Measurements from ENCODE around the gene DEFB123.
"Not testable (repeated sequence)": the region's sequence is repeated elsewhere in the genome, so short reads cannot be mapped to it uniquely, and the experiment has no call there.

Gene DEFB123, protein sequence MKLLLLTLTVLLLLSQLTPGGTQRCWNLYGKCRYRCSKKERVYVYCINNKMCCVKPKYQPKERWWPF
- long read RNA-seq, donor 1 = 0 reads
- long read RNA-seq, donor 2 = 0 reads
- long read RNA-seq, donor 3 = 0 reads
- long read RNA-seq, donor 4 = 0 reads
- long read RNA-seq, donor 5 = 0 reads
- long read RNA-seq, donor 6 = 0 reads
- long read RNA-seq, donor 7 = 0 reads
- long read RNA-seq, donor 8 = 0 reads

DNA sequence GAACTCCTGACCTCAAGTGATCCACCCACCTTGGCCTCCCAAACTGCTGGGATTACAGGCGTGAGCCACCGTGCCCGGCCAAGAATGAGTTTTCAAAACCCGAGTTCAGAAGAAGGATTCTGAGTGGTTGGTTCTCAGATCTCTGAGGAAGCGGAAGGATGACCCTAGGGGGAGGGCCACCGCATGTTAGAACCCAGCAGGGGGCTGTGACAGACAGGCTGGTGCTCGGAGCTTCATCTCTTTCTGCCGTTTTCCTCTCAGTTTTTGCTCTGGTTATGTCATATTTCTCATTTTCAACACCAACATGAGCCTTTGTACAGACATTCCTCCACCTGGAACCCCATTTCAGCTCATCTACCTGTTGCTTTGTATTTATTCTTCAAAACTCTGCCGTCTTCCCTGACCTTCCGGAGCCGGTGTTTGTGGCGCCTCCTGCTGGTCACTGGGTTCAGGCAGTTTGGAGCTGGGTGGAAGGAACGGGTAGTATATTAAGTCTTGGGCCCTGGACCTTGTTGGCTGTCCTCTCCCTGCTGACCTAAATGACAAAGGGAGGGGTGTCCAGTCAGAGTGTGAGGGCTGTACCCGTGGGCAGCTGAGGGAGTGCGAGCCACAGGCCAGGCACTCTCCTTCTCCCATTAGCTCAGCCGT, at the start of gene DEFB123:
TSS of gene DEFB123 (plus strand) at position 621 of the 648 bp plus-strand sequence. CDS start 67 bp downstream, outside the sequence.
- no peak for DNase-seq

DNA sequence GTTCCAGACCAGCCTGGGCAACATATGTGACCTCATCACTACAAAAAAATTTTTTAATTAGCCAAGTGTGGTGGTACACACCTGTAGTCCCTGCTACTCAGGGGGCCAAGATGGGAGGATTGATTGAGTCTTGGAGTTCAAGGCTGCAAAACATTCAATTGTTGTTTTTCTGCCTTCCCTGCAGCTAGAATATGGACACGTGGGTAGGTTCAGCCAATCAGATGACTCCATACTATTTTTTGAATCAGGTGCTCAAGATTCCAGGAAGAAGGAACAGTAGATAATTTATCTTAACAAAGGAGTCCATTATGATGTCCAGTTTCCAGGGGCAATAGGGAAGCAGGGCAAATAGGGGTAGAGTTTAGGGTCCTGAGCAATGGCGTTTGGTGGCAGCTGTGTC, 47.6 kb upstream of the DEFB123 start:
- DNase-seq = no peak

DNA sequence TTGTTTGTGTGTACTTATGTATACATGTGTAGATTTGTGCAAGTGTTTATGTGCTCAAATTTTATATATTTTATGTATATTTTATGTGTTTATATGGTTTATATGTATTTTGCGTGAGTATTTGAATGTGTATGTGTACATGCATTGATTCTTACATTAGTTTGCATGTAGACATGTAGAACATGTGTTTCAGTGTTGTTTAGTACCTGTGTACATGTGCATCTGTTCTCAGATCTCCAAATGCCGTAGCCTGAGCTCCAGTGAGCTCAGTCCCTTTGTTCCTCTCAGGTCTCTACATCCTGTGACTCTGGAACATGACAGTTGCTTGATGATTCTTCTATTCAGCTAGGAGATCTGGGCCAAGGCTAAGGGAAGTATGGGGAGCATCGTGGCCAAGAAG, 45.5 kb upstream of the DEFB123 start:
- DNase-seq = no peak

DNA sequence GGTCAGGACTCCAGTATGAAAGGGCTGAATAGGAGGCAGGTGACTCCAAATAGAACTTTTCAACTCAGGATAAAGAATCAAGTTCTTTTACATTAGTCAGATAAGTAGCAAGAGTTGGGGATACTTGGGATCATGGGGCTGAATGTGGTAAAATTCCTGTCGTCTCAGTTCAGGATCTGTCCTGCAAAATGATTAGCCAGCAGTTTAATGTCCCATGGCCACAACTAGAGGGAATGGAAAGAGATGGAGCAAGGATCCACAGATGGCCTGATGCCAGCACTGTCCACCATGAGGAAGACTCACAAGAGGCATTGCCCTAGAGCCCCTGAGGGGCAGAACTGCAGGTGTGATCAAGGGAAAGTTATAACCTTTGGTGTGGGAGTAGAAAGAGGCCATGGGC, 36.5 kb upstream of the DEFB123 start:
- no peak for DNase-seq

DNA sequence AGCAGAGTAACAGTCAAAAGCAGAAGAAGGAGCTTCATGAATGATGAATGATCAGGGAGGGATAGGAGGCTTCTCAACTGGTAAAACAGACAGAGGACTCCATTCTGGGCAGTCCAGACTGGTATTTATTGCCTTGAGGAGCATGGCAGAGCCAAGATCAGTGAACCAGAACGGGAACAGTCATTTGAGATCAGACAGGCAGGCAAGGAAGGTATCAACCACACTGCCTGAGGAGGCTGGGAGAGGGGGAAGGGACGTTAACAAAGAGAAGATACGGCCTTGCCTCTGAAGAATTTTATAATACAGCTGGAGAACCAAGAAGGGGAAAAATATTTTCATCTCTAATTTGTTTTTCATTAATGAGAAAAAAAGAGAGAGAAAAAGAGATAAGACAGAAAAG, 34.3 kb upstream of the DEFB123 start, which contains the start of gene DEFB121:
TSS of gene DEFB121 (minus strand) at position 101 of the 400 bp plus-strand sequence. CDS start at position 38, 63 bp downstream.
- DNase-seq = no peak

DNA sequence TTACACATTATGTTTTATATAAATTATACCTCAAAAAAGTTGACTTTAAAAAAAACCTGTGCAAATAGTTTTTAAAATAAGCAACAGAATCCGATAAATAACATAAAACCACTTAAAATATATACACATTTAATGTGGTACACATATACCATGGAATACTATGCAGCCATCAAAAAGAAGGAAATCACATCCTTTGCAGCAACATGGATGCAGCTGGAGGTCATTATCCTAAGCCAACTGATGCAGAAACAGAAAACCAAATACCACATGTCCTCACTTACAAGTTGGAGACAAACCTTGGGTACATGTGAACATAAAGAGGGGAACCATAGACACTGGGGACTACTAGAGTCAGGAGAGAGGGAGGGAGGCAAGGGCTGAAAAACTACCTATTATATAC, 30.4 kb upstream of the DEFB123 start:
- no peak for DNase-seq

- DNase-seq = no peak
Observed at GRCh38 chr20:31414381-31414780, 26.1 kb upstream of the DEFB123 start.

GRCh38 chr20:31415653-31416052, 24.8 kb upstream of the DEFB123 start:
- DNase-seq = no peak

GRCh38 chr20:31418307-31418706, 22.1 kb upstream of the DEFB123 start:
- no peak for DNase-seq

DNA sequence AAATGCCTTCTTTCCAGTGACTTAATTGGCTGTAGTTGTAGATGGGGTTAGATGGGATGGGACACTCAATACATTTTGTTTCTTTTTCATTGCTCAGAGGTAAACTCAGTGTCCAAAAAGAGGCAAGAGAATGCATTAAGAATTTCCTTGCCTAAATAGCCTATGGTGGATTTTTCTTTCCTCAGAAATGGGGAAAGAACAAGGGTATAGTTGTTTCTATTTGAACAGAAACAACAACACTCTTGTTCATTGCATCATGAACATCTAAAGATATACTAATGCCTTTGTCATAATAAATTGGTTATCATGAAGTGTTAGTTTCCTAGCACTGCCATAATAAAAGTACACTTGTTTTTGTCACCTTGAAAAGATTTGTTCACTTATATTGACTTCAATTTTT, 14.6 kb upstream of the DEFB123 start:
- no peak for DNase-seq

DNA sequence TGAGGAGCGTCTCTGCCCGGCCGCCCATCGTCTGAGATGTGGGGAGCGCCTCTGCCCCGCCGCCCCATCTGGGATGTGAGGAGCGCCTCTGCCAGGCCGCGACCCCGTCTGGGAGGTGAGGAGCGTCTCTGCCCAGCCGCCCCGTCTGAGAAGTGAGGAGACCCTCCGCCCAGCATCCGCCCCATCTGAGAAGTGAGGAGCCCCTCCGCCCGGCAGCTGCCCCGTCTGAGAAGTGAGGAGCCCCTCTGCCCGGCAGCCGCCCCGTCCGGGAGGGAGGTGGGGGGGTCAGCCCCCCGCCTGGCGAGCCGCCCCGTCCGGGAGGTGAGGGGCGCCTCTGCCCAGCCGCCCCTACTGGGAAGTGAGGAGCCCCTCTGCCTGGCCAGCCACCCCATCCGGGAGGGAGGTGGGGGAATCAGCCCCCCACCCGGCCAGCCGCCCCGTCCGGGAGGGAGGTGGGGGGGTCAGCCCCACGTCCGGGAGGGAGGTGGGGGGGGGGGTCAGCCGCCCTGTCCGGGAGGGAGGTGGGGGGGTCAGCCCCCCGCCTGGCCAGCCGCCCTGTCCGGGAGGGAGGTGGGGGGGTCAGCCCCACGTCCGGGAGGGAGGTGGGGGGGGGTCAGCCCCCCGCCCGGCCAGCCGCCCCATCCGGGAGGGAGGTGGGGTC, 13.4 kb upstream of the DEFB123 start:
- not testable (repeated sequence) for DNase-seq

GRCh38 chr20:31427576-31427975, 12.9 kb upstream of the DEFB123 start:
- not testable (repeated sequence) for DNase-seq

DNA sequence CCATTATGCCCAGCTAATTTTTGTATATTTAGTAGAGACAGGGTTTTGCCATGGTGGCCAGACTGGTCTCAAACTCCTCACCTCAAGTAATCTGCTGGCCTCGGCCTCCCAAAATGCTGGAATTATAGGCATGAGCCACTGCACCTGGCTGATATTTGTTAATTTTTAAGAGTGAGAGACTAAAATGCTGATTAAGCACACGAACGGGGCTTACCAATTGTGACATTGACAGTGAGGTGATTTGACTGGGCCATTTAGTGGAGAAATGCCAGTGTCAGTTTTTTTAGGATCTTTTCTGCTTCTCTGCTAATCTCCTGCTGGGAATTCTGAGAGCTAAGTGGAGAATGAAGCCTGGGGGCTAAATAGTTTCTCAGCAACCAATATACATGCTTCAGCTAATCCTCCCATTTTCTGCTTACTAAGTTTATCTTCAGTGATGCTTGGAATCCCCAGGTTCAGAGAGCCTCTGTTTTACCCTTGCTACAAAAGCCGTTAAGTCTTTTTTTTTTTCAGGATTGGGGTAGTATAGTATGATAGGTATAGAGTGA, 9.8 kb upstream of the DEFB123 start:
- DNase-seq = no peak

- DNase-seq = no peak
Observed at GRCh38 chr20:31446084-31446819, 5.8 kb downstream of the DEFB123 start.

GRCh38 chr20:31449511-31450414, 9.3 kb downstream of the DEFB123 start:
- DNase-seq = no peak

- no peak for DNase-seq
Observed at GRCh38 chr20:31452575-31452974, 12.1 kb downstream of the DEFB123 start.

- DNase-seq = no peak
Observed at GRCh38 chr20:31454361-31454760, 13.9 kb downstream of the DEFB123 start.

- DNase-seq = not testable (repeated sequence)
Observed at GRCh38 chr20:31470946-31471345, 30.5 kb downstream of the DEFB123 start.

DNA sequence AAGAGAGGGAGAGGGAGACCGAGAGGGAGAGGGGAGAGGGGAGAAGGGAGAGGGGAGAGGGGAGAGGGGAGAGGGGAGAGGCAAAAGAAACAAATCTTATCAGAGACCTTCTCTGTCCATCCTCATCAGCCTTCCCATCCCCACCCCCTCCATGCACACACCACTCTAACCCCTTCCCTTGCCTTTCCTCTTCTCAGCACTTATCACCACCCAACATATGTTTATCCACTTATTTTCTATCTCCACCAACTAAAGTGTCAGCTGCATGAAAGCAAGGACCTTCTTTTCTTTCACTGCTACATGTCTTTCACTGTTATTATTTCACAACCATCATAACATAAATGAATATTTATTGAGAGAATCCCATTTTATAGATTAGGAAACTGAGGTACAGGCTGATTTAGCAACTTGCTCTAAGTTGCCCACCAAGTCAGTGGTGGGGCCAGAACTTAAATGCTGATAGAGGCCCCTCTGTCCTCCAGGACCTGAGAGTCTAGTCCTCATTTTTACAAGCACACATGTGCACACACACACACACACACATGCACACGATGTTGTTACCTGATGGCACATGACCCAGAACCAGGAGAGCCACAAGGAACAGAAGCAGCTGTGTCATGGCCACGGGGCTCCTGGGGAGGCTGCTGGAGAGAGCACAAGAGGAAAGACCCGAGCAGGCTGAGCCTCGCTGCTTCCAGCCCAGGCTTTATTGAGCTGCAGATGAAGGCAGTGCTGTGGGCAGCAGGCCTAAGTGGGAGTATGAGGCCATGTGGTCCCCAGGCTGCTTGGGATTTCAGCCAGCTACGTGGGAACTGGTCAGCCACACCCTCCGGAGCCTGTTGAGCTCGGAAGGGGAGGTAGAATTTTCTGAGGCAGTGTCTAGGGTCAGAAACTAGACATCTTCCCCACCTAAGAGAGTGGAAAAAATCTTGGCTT, 32.2 kb downstream of the DEFB123 start:
- no peak for DNase-seq

All from right kidney (tissue), 9 donors.